ENCODE results near the gene ENTHD1. TPM values are rescaled to one million over a fixed set of nuclear protein-coding genes. Genes with fewer than 3 reads are reported as not detected.

The ENTHD1 gene
- total RNA-seq, 3 donors from 2014 or later (not counting 1 experiment from before 2014, with no cell fraction given): not detected

- Histone ChIP-seq H3K36me3 (ENCODE audit: control insufficient read depth, insufficient read depth, low read length) (no peaks in the 10 kb centered on the region), H3K4me1 (ENCODE audit: control insufficient read depth, insufficient read depth, low read length) (no peaks in the 10 kb centered on the region), H3K4me3 (ENCODE audit: low read length) (no peak overlapping the region), H3K27ac (ENCODE audit: low read length) (no peak overlapping the region), H3K9me3 (ENCODE audit: control insufficient read depth, insufficient read depth, low read length) (no peaks in the 10 kb centered on the region), H3K27me3 (ENCODE audit: control insufficient read depth, insufficient read depth, low read length) (no peaks in the 10 kb centered on the region)
- Mint-ChIP-seq H3K27ac (no peak overlapping the region), H3K27me3 (ENCODE audit: low read depth in 2 of 2) (peaks cover 12 to 14% of the 10 kb centered on the region in 2 donors), H3K36me3 (no peaks in the 10 kb centered on the region), H3K4me1 (no peaks in the 10 kb centered on the region), H3K9me3 (no peaks in the 10 kb centered on the region), H3K4me3 (no peak overlapping the region)
- intact Hi-C loops (cut with micrococcal nuclease): no loop called here
- 79% methylated on average over 9 of the region's 9 CpGs for WGBS (ENCODE audit: insufficient coverage)
- no peak for TF ChIP-seq CTCF (IDR thresholded peaks at IDR 0.05)
- ATAC-seq (no peak), DNase-seq (peak in 1 of 2 donors; percentile 6)
Observed at GRCh38 chr22:39725351-39726035, 168.1 kb downstream of the ENTHD1 start.

- Mint-ChIP-seq H3K4me1 (peaks cover 4% of the 10 kb centered on the region in 2 donors), H3K36me3 (no peaks in the 10 kb centered on the region), H3K27me3 (ENCODE audit: low read depth in 2 of 2) (peaks cover 14 to 16% of the 10 kb centered on the region in 2 donors), H3K9me3 (no peaks in the 10 kb centered on the region), H3K27ac (no peak overlapping the region), H3K4me3 (no peak overlapping the region)
- no peaks in the 10 kb centered on the region for H3K9me3 ChIP-seq (ENCODE audit: control insufficient read depth, insufficient read depth, low read length)
- no peak overlapping the region for H3K4me3 ChIP-seq (ENCODE audit: low read length)
- no peaks in the 10 kb centered on the region for H3K27me3 ChIP-seq (ENCODE audit: control insufficient read depth, insufficient read depth, low read length)
- no peak for TF ChIP-seq CTCF (IDR thresholded peaks at IDR 0.05)
- H3K27ac ChIP-seq (ENCODE audit: low read length): no peak overlapping the region
- 91% methylated on average over 9 of the region's 9 CpGs for WGBS (ENCODE audit: insufficient coverage)
- no peak for ATAC-seq
- intact Hi-C loops (cut with micrococcal nuclease): no loop called here
- peaks cover 1% of the 10 kb centered on the region for H3K4me1 ChIP-seq (ENCODE audit: control insufficient read depth, insufficient read depth, low read length)
- no peaks in the 10 kb centered on the region for H3K36me3 ChIP-seq (ENCODE audit: control insufficient read depth, insufficient read depth, low read length)
- DNase-seq: peak in 1 of 2 donors; percentile 4
Observed at GRCh38 chr22:39724857-39725256, 168.7 kb downstream of the ENTHD1 start.

GRCh38 chr22:39724390-39724789, 169.2 kb downstream of the ENTHD1 start:
- Histone ChIP-seq H3K27me3 (ENCODE audit: control insufficient read depth, insufficient read depth, low read length) (no peaks in the 10 kb centered on the region), H3K36me3 (ENCODE audit: control insufficient read depth, insufficient read depth, low read length) (no peaks in the 10 kb centered on the region), H3K4me3 (ENCODE audit: low read length) (no peak overlapping the region), H3K9me3 (ENCODE audit: control insufficient read depth, insufficient read depth, low read length) (no peaks in the 10 kb centered on the region), H3K4me1 (ENCODE audit: control insufficient read depth, insufficient read depth, low read length) (peaks cover 6% of the 10 kb centered on the region), H3K27ac (ENCODE audit: low read length) (no peak overlapping the region)
- Mint-ChIP-seq H3K36me3 (no peaks in the 10 kb centered on the region), H3K27ac (no peak overlapping the region), H3K27me3 (ENCODE audit: low read depth in 2 of 2) (peaks cover 14 to 16% of the 10 kb centered on the region in 2 donors), H3K4me1 (peaks cover 8 to 9% of the 10 kb centered on the region in 2 donors), H3K9me3 (no peaks in the 10 kb centered on the region), H3K4me3 (no peak overlapping the region)
- TF ChIP-seq CTCF (IDR thresholded peaks at IDR 0.05): no peak
- DNase-seq (peak in 1 of 2 donors; percentile 1), ATAC-seq (no peak)
- WGBS (ENCODE audit: insufficient coverage): 93% methylated on average over 4 of the region's 4 CpGs
- intact Hi-C loops (cut with micrococcal nuclease): no loop called here

Measured in natural killer cell (primary cell).